Keratinocyte (primary cell): ENCODE measurements around the gene OLFML3. TPM values are rescaled to one million over a fixed set of nuclear protein-coding genes. Genes with fewer than 3 reads are reported as not detected.

Source experiments
- DNase-seq: peaks from one replicate; pipeline ENCODE4 v3.0.0-alpha.2; 2011; ENCODE audit warnings: low read depth, missing footprints, low spot score
- FAIRE-seq: peaks from 2 replicates; lab custom pipeline; 2011; peaks lifted over from hg19 to GRCh38; lab: Jason Lieb, UNC
- H2AFZ ChIP-seq: 2 replicates; pipeline ENCODE4 v1.6.0; 2012; ENCODE audit warnings: low read length, control low read depth, inconsistent platforms; ENCODE audit not compliant: control insufficient read depth
- H3K27ac ChIP-seq: 2 replicates; pipeline ENCODE4 v1.5.1; 2011; ENCODE audit warnings: low read length; ENCODE audit not compliant: control insufficient read depth, insufficient read depth
- H3K27me3 ChIP-seq: 3 replicates; pipeline ENCODE4 v1.6.0; 2011; ENCODE audit warnings: low read length; ENCODE audit not compliant: control insufficient read depth, insufficient read depth; ENCODE audit errors: extremely low read depth
- H3K36me3 ChIP-seq, 2 experiments: 2 replicates in 1 of 2; 3 replicates in 1 of 2; pipeline ENCODE4 v1.5.1; 2011; ENCODE audit warnings: low read length in 2 of 2, mild to moderate bottlenecking in 1 of 2; ENCODE audit not compliant: control insufficient read depth in 2 of 2, insufficient read depth in 2 of 2; ENCODE audit errors: extremely low read depth in 1 of 2
- H3K4me1 ChIP-seq: 3 replicates; pipeline ENCODE4 v1.5.1; 2011; ENCODE audit warnings: low read length; ENCODE audit not compliant: control insufficient read depth, insufficient read depth; ENCODE audit errors: extremely low read depth
- H3K4me2 ChIP-seq: 3 replicates; pipeline ENCODE4 v1.6.0; 2011; ENCODE audit warnings: low read depth, low read length; ENCODE audit not compliant: control insufficient read depth, insufficient read depth; ENCODE audit errors: extremely low read depth
- H3K4me3 ChIP-seq, 3 experiments: fragments of 200-600 bp in 1 of 3; sonication (generic) in 1 of 3; 2 replicates in 2 of 3; 3 replicates in 1 of 3; pipeline ENCODE4 v1.5.1; 2011 to 2016; ENCODE audit warnings: low read length in 3 of 3, mild to moderate bottlenecking in 3 of 3, control low read depth in 2 of 3, inconsistent platforms in 1 of 3, low read depth in 1 of 3, mixed read lengths in 1 of 3, mixed run types in 1 of 3, moderate library complexity in 1 of 3; ENCODE audit not compliant: control insufficient read depth in 2 of 3, insufficient read depth in 2 of 3; ENCODE audit errors: extremely low read depth in 1 of 3
- H3K79me2 ChIP-seq: 2 replicates; pipeline ENCODE4 v1.6.0; 2012; ENCODE audit warnings: low read length; ENCODE audit not compliant: control insufficient read depth, insufficient read depth
- H3K9ac ChIP-seq: 3 replicates; pipeline ENCODE4 v1.6.0; 2011; ENCODE audit warnings: low read length; ENCODE audit not compliant: control insufficient read depth, insufficient read depth; ENCODE audit errors: extremely low read depth
- H3K9me1 ChIP-seq: 3 replicates; pipeline ENCODE4 v1.6.0; 2011; ENCODE audit warnings: low read length; ENCODE audit not compliant: control insufficient read depth, insufficient read depth; ENCODE audit errors: extremely low read depth
- H3K9me3 ChIP-seq: 2 replicates; pipeline ENCODE4 v1.5.1; 2012; ENCODE audit warnings: low read depth, low read length; ENCODE audit not compliant: control insufficient read depth
- H4K20me1 ChIP-seq: 3 replicates; pipeline ENCODE4 v1.6.0; 2011; ENCODE audit warnings: low read length; ENCODE audit not compliant: control insufficient read depth, insufficient read depth; ENCODE audit errors: extremely low read depth
- CTCF ChIP-seq, 3 experiments: IDR thresholded peaks in 1 of 3; conservative IDR thresholded peaks in 1 of 3; optimal IDR thresholded peaks in 1 of 3; 2 replicates in 2 of 3; 3 replicates in 1 of 3; pipeline versions ENCODE3 to v1.5.1; 2011; ENCODE audit warnings: low read length in 3 of 3, mild to moderate bottlenecking in 3 of 3, moderate library complexity in 2 of 3, control low read depth in 1 of 3, inconsistent platforms in 1 of 3; ENCODE audit not compliant: insufficient read depth in 2 of 3; ENCODE audit errors: extremely low read depth in 1 of 3
- EZH2 ChIP-seq: IDR thresholded peaks from one replicate; pipeline ENCODE4 v1.6.1; 2012; ENCODE audit warnings: inconsistent platforms, mild to moderate bottlenecking, low read length, moderate library complexity
- dilution Hi-C: fragments of 300-500 bp; cut with MboI; formaldehyde crosslinking; loops from one replicate; pipeline ENCODE4 v1.7.0; 2020; ENCODE audit warnings: low sequenced_read_pairs; ENCODE audit not compliant: extremely low pct_ligation_motif_present
- polyA plus RNA-seq, 5 experiments: library from polyadenylated mRNA; depleted of rRNA in 3 of 5; stranded (reverse) in 3 of 5; stranded (forward) in 1 of 5; unstranded in 1 of 5; fragments of >200 nt; gene quantifications; 1 replicate in 1 of 5; 2 replicates in 3 of 5; 3 replicates in 1 of 5; pipeline versions ENCODE4 v1.2.1 to v1.2.3, GENCODE V29; 2011 to 2012; ENCODE audit warnings: missing spikeins in 2 of 5, low read depth in 1 of 5, low replicate concordance in 1 of 5

OLFML3 gene
- polyA plus RNA-seq, 1 donor (not counting 4 experiments of a cell fraction or from before 2014, with no cell fraction given): 4.4 TPM

- H3K9me1 ChIP-seq: no peaks in the 10 kb centered on the region
- H3K4me2 ChIP-seq: no peak overlapping the region
- TF ChIP-seq CTCF (optimal IDR thresholded peaks at IDR 0.05 in 1 of 3, IDR thresholded peaks at IDR 0.05 in 1 of 3, conservative IDR thresholded peaks at IDR 0.05 in 1 of 3; ENCODE audit: extremely low read depth in 1 of 3, insufficient read depth in 2 of 3, low read length in 3 of 3) (no peak), EZH2 (no peak)
- no peaks in the 10 kb centered on the region for H3K36me3 ChIP-seq
- no peaks in the 10 kb centered on the region for H4K20me1 ChIP-seq
- H3K9me3 ChIP-seq: peaks cover 4% of the 10 kb centered on the region
- H3K79me2 ChIP-seq: no peaks in the 10 kb centered on the region
- dilution Hi-C loops: no loop called here
- no peak overlapping the region for H3K9ac ChIP-seq
- no peak overlapping the region for H3K4me3 ChIP-seq
- no peak overlapping the region for H2AFZ ChIP-seq
- H3K27me3 ChIP-seq: no peaks in the 10 kb centered on the region
- H3K4me1 ChIP-seq: no peaks in the 10 kb centered on the region
- no peak for FAIRE-seq
- no peak overlapping the region for H3K27ac ChIP-seq
- DNase-seq: no peak
Observed at GRCh38 chr1:113990961-113991360, 11.7 kb downstream of the OLFML3 start.

GRCh38 chr1:113991467-113991997 is 12.3 kb downstream of the OLFML3 start:
- Histone ChIP-seq H3K79me2 (no peaks in the 10 kb centered on the region), H3K9me3 (peaks cover 4% of the 10 kb centered on the region), H4K20me1 (no peaks in the 10 kb centered on the region), H3K36me3 (no peaks in the 10 kb centered on the region), H3K4me1 (no peaks in the 10 kb centered on the region), H3K9ac (no peak overlapping the region), H3K27ac (no peak overlapping the region), H3K9me1 (no peaks in the 10 kb centered on the region), H3K27me3 (no peaks in the 10 kb centered on the region), H3K4me3 (no peak overlapping the region), H3K4me2 (no peak overlapping the region), H2AFZ (no peak overlapping the region)
- DNase-seq: no peak
- no peak for FAIRE-seq
- dilution Hi-C loops: no loop called here
- TF ChIP-seq CTCF (optimal IDR thresholded peaks at IDR 0.05 in 1 of 3, IDR thresholded peaks at IDR 0.05 in 1 of 3, conservative IDR thresholded peaks at IDR 0.05 in 1 of 3; ENCODE audit: extremely low read depth in 1 of 3, insufficient read depth in 2 of 3, low read length in 3 of 3) (no peak), EZH2 (no peak)
